ENCODE measurements around the gene ADGRF3. TPM values are rescaled to one million over a fixed set of nuclear protein-coding genes. Genes with fewer than 3 reads are reported as not detected.
"Not testable (repeated sequence)": the region's sequence is repeated elsewhere in the genome, so short reads cannot be mapped to it uniquely, and the experiment has no call there.

Gene ADGRF3
- total and polyA plus RNA-seq, 8 donors: 0.28 to 1.4 (median 0.67) TPM

GRCh38 chr2:26335231-26335630, 11.4 kb downstream of the ADGRF3 start:
- FAIRE-seq (no peak), DNase-seq (no peak), ATAC-seq (no peak)
- H3K27ac ChIP-seq: no peak overlapping the region
- H3K27me3 ChIP-seq: no peaks in the 10 kb centered on the region
- no peaks in the 10 kb centered on the region for H3K9me3 ChIP-seq
- H3K4me3 ChIP-seq: no peak overlapping the region
- H3K4me1 ChIP-seq: peaks cover 0 to under 1% (median 0%) of the 10 kb centered on the region in 3 donors
- TF ChIP-seq CTCF (IDR thresholded peaks at IDR 0.05): no peak
- intact Hi-C loops (cut with DNase I): no loop called here
- no peaks in the 10 kb centered on the region for H3K36me3 ChIP-seq
- WGBS, 2 donors: 46 to 74% methylated on average over 3 of the region's 3 CpGs

DNA sequence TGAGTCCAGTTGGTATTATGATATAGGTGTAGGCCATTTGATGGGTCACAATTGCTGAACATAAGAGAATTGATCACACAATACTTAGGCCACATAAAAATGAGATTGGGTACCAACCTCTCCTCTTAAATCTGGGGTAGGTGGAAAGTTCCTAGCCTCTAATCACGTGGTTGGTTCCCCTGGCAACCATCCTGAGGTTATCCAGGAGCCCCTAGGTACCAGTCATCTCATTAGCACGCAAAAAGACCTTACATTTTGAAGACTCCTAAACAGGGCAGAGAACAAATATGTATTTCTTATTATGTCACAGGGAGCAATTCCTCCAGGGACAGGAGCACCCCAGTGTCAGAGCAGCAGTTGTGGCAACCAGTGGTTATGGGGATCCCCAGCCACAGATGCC, 13.3 kb downstream of the ADGRF3 start:
- Histone ChIP-seq H3K27ac (no peak overlapping the region), H3K4me3 (no peak overlapping the region), H3K4me1 (no peaks in the 10 kb centered on the region), H3K27me3 (no peaks in the 10 kb centered on the region), H3K36me3 (no peaks in the 10 kb centered on the region), H3K9me3 (no peaks in the 10 kb centered on the region)
- ATAC-seq (peak in 2 of 4 donors; percentile 48 to 54), FAIRE-seq (no peak), DNase-seq (no peak)
- TF ChIP-seq CTCF (IDR thresholded peaks at IDR 0.05): no peak
- 9 to 25% methylated on average over 2 of the region's 2 CpGs for WGBS, 2 donors
- intact Hi-C loops (cut with DNase I): no loop called here

DNA sequence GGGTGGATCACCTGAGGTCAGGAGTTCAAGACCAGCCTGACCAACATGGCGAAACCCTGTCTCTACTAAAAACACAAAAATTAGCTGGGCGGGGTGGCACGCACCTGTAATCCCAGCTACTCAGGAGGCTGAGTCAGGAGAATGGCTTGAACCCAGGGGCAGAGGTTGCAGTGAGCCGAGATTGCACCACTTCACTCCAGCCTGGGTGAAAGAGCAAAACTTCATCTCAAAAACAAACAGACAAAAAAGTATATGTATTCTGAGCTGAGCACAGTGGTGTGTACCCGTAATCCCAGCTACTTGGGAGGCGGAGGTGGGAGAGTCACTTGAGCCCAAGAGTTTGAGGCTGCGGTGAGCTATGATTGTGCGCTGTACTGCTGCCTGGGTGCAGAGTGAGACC, 15.3 kb downstream of the ADGRF3 start:
- DNase-seq; H3K27ac ChIP-seq; H3K4me3 ChIP-seq; H3K9me3 ChIP-seq; FAIRE-seq; H3K4me1 ChIP-seq; ATAC-seq; H3K36me3 ChIP-seq; intact Hi-C loops (cut with DNase I); H3K27me3 ChIP-seq: not testable (repeated sequence)
- WGBS, 2 donors: 81 to 91% methylated on average over 8 of the region's 8 CpGs

DNA sequence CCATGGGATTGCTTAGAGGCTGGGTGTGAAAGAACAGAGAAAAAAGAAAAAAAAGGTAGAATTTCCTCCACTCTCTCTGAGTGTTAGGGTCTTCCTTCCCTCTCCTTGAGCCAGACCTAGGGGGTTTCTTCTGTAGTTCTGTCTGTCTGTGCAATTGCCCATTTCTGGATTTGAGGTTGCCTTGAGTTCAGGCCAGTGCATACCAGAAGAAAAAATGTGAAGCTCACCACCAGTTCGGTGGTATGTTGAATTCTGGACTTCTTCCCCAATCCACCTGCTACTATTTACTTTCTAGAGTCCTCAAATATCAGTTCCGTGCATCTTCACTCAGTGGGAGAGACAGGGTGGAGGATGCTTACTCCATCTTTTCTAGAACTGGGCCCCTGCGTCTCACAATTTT, 16.0 kb downstream of the ADGRF3 start:
- WGBS, 2 donors: 69 to 77% methylated on average over 3 of the region's 3 CpGs
- no peak for TF ChIP-seq CTCF (IDR thresholded peaks at IDR 0.05)

DNA sequence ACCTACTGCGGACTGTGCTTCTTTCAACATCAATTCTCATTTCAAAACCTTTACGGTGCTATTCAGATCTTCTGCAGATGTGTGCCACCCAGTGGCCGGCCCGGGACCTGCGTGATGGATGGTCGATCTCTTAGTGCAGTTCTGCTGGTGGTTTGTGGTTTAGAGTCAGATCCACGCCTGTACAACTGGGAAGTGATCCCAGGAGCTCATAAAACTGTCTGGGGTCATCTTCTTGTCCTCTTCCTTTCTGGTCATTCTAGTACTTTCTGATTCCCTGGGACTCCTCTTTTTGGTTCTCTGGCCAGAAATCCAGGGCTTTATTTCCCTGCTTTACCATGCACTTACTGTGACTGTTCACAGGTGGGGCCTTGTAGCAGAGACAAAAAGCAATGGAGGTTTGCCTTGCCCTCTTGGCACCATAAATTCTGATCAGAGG, 16.5 kb downstream of the ADGRF3 start:
- Histone ChIP-seq H3K9me3 (no peaks in the 10 kb centered on the region), H3K27me3 (no peaks in the 10 kb centered on the region), H3K4me1 (no peaks in the 10 kb centered on the region), H3K36me3 (no peaks in the 10 kb centered on the region), H3K27ac (no peak overlapping the region), H3K4me3 (no peak overlapping the region)
- peak; percentile 71 to 85 (median 75) for TF ChIP-seq CTCF (IDR thresholded peaks at IDR 0.05)
- ATAC-seq: peak; percentile 91 to 100 (median 98)
- DNase-seq: peak; percentile 68 to 93 (median 84)
- FAIRE-seq: peak; percentile 78
- 2 to 4% methylated on average over 7 of the region's 7 CpGs for WGBS, 2 donors
- intact Hi-C loops (cut with DNase I): no loop called here

More for the DNA sequence above, 16.0 kb downstream of the ADGRF3 start:
- intact Hi-C loops (cut with DNase I): no loop called here
- FAIRE-seq (no peak), DNase-seq (no peak), ATAC-seq (peak in 1 of 4 donors; percentile 14)
- Histone ChIP-seq H3K4me1 (no peaks in the 10 kb centered on the region), H3K27ac (no peak overlapping the region), H3K27me3 (no peaks in the 10 kb centered on the region), H3K4me3 (no peak overlapping the region), H3K36me3 (no peaks in the 10 kb centered on the region), H3K9me3 (no peaks in the 10 kb centered on the region)

DNA sequence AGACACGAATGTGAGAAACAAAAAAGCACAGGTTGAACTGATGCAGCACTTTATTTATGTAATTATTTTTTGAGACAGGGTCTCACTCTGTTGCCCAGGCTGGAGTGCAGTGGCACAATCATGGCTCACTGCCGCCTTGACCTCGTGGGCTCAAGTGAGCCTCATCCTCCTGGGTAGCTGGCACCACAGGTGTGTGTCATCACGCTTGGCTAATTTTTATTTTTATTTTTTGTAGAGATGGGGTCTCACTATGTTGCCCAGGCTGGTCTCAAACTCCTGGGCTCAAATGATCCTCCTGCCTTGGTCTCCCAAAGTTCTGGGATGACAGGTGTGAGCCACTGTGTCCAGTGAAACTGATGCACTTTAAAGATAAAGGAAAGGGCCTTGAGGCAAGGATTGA, 17.5 kb downstream of the ADGRF3 start:
- H3K9me3 ChIP-seq, H3K4me1 ChIP-seq, FAIRE-seq, H3K27me3 ChIP-seq, DNase-seq, H3K27ac ChIP-seq, ATAC-seq, H3K36me3 ChIP-seq, H3K4me3 ChIP-seq: not testable (repeated sequence)
- 85 to 94% methylated on average over 4 of the region's 4 CpGs for WGBS, 2 donors
- intact Hi-C loops (cut with DNase I): loop anchor here in 2 of 3 donors (10.0 kb wide), 1 partner anchor 94 kb away; no protein-coding TSS in a partner anchor

Data from pancreas (tissue), 10 donors.